Measurements from ENCODE around the gene USP17L18. TPM values are rescaled to one million over a fixed set of nuclear protein-coding genes. Genes with fewer than 3 reads are reported as not detected.
"Not testable (repeated sequence)": the region's sequence is repeated elsewhere in the genome, so short reads cannot be mapped to it uniquely, and the experiment has no call there.

The USP17L18 gene
- total RNA-seq, 1 donor from 2014 or later, result not detected

DNA sequence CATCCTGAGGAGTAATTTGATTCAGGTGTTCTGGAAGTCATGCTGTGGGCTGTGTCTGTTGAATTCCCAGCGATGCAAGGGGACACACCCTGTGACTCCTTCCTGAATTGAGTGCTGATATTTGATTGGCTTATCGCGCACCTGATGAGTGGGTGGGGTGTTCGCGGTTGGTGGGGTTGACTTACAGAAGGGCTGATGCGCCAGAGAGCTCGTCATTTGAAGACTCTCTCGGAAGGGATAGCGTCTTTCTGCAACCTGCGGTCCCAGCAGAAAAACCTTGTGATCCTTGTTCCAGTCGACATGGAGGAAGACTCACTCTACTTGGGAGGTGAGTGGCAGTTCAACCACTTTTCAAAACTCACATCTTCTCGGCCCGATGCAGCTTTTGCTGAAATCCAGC lies 4.6 kb downstream of the USP17L18 start, which contains the start of gene USP17L19:
USP17L19 (plus strand) TSS at position 301 of the 400 bp plus-strand sequence; CDS start at position 301, 0 bp downstream.
- H3K36me3 ChIP-seq (ENCODE audit: control insufficient read depth in 3 of 3, insufficient read depth in 3 of 3, low read length in 3 of 3); H3K9me3 ChIP-seq (ENCODE audit: control insufficient read depth in 3 of 3, low read length in 3 of 3); H3K27me3 ChIP-seq (ENCODE audit: control insufficient read depth in 3 of 3, insufficient read depth in 3 of 3, low read length in 3 of 3): not testable (repeated sequence)

DNA sequence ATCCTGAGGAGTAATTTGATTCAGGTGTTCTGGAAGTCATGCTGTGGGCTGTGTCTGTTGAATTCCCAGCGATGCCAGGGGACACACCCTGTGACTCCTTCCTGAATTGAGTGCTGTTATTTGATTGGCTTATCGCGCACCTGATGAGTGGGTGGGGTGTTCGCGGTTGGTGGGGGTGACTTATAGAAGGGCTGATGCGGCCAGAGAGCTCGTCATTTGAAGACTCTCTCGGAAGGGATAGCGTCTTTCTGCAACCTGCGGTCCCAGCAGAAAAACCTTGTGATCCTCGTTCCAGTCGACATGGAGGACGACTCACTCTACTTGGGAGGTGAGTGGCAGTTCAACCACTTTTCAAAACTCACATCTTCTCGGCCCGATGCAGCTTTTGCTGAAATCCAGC lies 9.4 kb downstream of the USP17L18 start, which contains the start of gene USP17L20:
USP17L20 (plus strand) TSS at position 301 of the 400 bp plus-strand sequence; CDS start at position 301, 0 bp downstream.
- not testable (repeated sequence) for H3K4me3 ChIP-seq (ENCODE audit: low read length in 3 of 3); H3K36me3 ChIP-seq (ENCODE audit: control insufficient read depth in 3 of 3, insufficient read depth in 3 of 3, low read length in 3 of 3); H3K9ac ChIP-seq (ENCODE audit: low read depth in 1 of 3, low read length in 3 of 3); H3K27ac ChIP-seq (ENCODE audit: low read depth, low read length); H3K27me3 ChIP-seq (ENCODE audit: control insufficient read depth in 3 of 3, insufficient read depth in 3 of 3, low read length in 3 of 3); H3K4me1 ChIP-seq (ENCODE audit: control insufficient read depth in 3 of 3, insufficient read depth in 3 of 3, low read length in 3 of 3); H3K9me3 ChIP-seq (ENCODE audit: control insufficient read depth in 3 of 3, low read length in 3 of 3)

More for the DNA sequence above, 4.6 kb downstream of the USP17L18 start, which contains the start of gene USP17L19:
- not testable (repeated sequence) for H3K4me1 ChIP-seq (ENCODE audit: control insufficient read depth in 3 of 3, insufficient read depth in 3 of 3, low read length in 3 of 3); H3K4me3 ChIP-seq (ENCODE audit: low read length in 3 of 3); H3K27ac ChIP-seq (ENCODE audit: low read depth, low read length); H3K9ac ChIP-seq (ENCODE audit: low read depth in 1 of 3, low read length in 3 of 3)

DNA sequence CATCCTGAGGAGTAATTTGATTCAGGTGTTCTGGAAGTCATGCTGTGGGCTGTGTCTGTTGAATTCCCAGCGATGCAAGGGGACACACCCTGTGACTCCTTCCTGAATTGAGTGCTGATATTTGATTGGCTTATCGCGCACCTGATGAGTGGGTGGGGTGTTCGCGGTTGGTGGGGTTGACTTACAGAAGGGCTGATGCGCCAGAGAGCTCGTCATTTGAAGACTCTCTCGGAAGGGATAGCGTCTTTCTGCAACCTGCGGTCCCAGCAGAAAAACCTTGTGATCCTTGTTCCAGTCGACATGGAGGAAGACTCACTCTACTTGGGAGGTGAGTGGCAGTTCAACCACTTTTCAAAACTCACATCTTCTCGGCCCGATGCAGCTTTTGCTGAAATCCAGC lies 14.1 kb downstream of the USP17L18 start, which contains the start of gene USP17L21:
USP17L21 (plus strand) TSS at position 301 of the 400 bp plus-strand sequence; CDS start at position 301, 0 bp downstream.
- not testable (repeated sequence) for H3K27me3 ChIP-seq (ENCODE audit: control insufficient read depth in 3 of 3, insufficient read depth in 3 of 3, low read length in 3 of 3); H3K4me3 ChIP-seq (ENCODE audit: low read length in 3 of 3); H3K9ac ChIP-seq (ENCODE audit: low read depth in 1 of 3, low read length in 3 of 3); H3K36me3 ChIP-seq (ENCODE audit: control insufficient read depth in 3 of 3, insufficient read depth in 3 of 3, low read length in 3 of 3); H3K9me3 ChIP-seq (ENCODE audit: control insufficient read depth in 3 of 3, low read length in 3 of 3); H3K4me1 ChIP-seq (ENCODE audit: control insufficient read depth in 3 of 3, insufficient read depth in 3 of 3, low read length in 3 of 3); H3K27ac ChIP-seq (ENCODE audit: low read depth, low read length)

DNA sequence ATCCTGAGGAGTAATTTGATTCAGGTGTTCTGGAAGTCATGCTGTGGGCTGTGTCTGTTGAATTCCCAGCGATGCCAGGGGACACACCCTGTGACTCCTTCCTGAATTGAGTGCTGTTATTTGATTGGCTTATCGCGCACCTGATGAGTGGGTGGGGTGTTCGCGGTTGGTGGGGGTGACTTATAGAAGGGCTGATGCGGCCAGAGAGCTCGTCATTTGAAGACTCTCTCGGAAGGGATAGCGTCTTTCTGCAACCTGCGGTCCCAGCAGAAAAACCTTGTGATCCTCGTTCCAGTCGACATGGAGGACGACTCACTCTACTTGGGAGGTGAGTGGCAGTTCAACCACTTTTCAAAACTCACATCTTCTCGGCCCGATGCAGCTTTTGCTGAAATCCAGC lies 18.9 kb downstream of the USP17L18 start, which contains the start of gene USP17L22:
USP17L22 (plus strand) TSS at position 301 of the 400 bp plus-strand sequence; CDS start at position 301, 0 bp downstream.
- not testable (repeated sequence) for H3K27ac ChIP-seq (ENCODE audit: low read depth, low read length); H3K36me3 ChIP-seq (ENCODE audit: control insufficient read depth in 3 of 3, insufficient read depth in 3 of 3, low read length in 3 of 3); H3K4me1 ChIP-seq (ENCODE audit: control insufficient read depth in 3 of 3, insufficient read depth in 3 of 3, low read length in 3 of 3); H3K9ac ChIP-seq (ENCODE audit: low read depth in 1 of 3, low read length in 3 of 3); H3K27me3 ChIP-seq (ENCODE audit: control insufficient read depth in 3 of 3, insufficient read depth in 3 of 3, low read length in 3 of 3); H3K4me3 ChIP-seq (ENCODE audit: low read length in 3 of 3); H3K9me3 ChIP-seq (ENCODE audit: control insufficient read depth in 3 of 3, low read length in 3 of 3)

GRCh38 chr4:9271719-9272118 lies 23.3 kb downstream of the USP17L18 start:
- H3K27ac ChIP-seq (ENCODE audit: low read depth, low read length); H3K4me3 ChIP-seq (ENCODE audit: low read length in 3 of 3); H3K9ac ChIP-seq (ENCODE audit: low read depth in 1 of 3, low read length in 3 of 3); H3K36me3 ChIP-seq (ENCODE audit: control insufficient read depth in 3 of 3, insufficient read depth in 3 of 3, low read length in 3 of 3); H3K27me3 ChIP-seq (ENCODE audit: control insufficient read depth in 3 of 3, insufficient read depth in 3 of 3, low read length in 3 of 3); H3K9me3 ChIP-seq (ENCODE audit: control insufficient read depth in 3 of 3, low read length in 3 of 3); H3K4me1 ChIP-seq (ENCODE audit: control insufficient read depth in 3 of 3, insufficient read depth in 3 of 3, low read length in 3 of 3): not testable (repeated sequence)

Other genes starting within 250 kb of the USP17L18 start
- gene FAM90A26, start 78.2 kb upstream of the USP17L18 start, total RNA-seq, result not detected
- gene USP17L10, start 38.0 kb upstream of the USP17L18 start, total RNA-seq, result not detected
- not detected for gene USP17L11, start 33.2 kb upstream of the USP17L18 start, total RNA-seq
- gene USP17L12, start 28.5 kb upstream of the USP17L18 start, total RNA-seq, result not detected
- gene USP17L13, start 23.7 kb upstream of the USP17L18 start, total RNA-seq, result not detected
- not detected for gene USP17L15, start 14.2 kb upstream of the USP17L18 start, total RNA-seq
- not detected for gene USP17L17, start 4.8 kb upstream of the USP17L18 start, total RNA-seq
- gene USP17L19, start 4.7 kb downstream of the USP17L18 start, total RNA-seq, result not detected
- not detected for gene USP17L20, start 9.5 kb downstream of the USP17L18 start, total RNA-seq
- gene USP17L21, start 14.2 kb downstream of the USP17L18 start, total RNA-seq, result not detected
- gene USP17L22, start 19.0 kb downstream of the USP17L18 start, total RNA-seq, result not detected
- not detected for gene USP17L24, start 76.5 kb downstream of the USP17L18 start, total RNA-seq
- not detected for gene USP17L25, start 81.3 kb downstream of the USP17L18 start, total RNA-seq
- gene USP17L26, start 86.0 kb downstream of the USP17L18 start, total RNA-seq, result not detected
- gene USP17L5, start 90.8 kb downstream of the USP17L18 start, total RNA-seq, result not detected
- gene USP17L27, start 95.5 kb downstream of the USP17L18 start, total RNA-seq, result not detected
- not detected for gene USP17L28, start 100.3 kb downstream of the USP17L18 start, total RNA-seq
- not detected for gene USP17L29, start 105.0 kb downstream of the USP17L18 start, total RNA-seq
- gene USP17L30, start 114.5 kb downstream of the USP17L18 start, total RNA-seq, result not detected
- gene DEFB131A, start 195.8 kb downstream of the USP17L18 start, total RNA-seq, result not detected

Measured in skeletal muscle tissue (tissue), 4 donors.